ENCODE results near the gene CERS1. TPM values are rescaled to one million over a fixed set of nuclear protein-coding genes. Genes with fewer than 3 reads are reported as not detected.

The CERS1 gene
- total RNA-seq, 2 donors from 2014 or later: 0.80 to 2.1 TPM

DNA sequence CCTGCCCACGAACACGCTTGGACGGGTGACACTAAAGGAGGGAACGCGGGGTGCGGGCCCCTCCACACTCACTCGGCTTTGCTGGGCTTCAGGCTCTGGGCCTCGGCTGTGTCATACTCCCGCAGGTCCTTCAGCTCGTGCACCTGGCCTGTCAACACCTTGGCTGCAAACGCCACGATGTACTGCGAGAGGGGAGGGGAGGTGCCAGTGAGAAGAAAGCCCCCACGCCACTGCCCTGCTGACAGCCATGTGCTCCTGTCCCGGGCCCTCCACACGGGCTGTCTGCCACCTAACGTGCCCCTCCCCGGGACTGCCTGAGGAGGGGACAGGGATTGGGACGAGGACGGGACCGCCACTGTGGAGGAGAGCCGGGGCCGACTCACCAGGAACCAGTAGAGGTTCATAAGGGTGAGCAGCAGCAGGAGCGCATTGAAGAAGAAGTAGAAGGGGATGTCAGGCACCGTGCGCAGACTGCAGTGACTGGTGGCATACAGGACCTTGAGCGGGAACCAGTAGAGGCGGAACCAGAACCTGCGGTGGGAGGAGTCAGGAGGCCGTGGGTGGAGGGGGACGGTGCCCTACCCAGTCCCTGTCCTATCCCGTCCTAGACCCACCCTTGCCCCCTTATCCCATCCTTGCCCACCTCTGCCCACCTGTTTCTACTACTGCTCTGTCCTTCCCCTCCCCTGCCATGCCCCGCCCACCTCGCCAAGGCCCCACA lies 16.9 kb downstream of the CERS1 start:
- intact Hi-C loops (cut with DNase I): no loop called here
- DNase-seq (no peak), ATAC-seq (peak in 1 of 2 donors; percentile 8)

DNA sequence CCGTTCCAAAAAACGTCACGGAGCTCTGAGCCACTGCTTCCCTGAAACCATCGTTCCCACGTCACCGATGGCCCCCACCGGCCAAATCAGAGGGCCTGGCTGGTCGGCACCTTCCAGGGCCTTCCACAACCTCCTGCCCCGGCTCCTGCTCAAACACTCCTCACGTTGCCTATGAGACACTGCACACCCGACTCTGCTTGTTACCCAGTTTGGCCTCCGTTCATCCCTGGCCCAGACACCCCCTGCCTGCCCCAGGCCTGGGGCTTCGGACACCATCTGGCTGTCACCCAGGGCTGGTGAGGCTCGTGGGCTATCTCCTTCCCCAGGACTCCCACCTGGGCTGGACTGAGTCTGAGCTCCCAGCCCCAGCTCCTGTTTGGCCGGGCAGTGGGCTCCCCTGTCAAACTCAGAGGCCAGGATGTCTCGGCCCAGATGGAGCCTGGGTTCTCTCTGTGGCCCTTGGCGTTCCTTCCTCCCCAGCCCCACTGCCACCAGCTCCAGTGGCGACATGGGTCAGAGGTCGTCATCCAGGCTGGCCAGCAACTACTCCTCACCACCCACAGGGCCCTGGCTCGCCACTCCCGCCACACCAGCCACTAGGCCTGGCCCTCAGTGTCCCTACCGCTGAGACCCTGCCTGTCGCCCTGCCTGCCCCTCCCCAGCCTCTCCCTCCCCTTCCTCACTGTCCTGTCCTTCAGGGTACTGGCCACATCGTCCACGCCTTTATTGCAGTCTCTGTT lies 17.7 kb downstream of the CERS1 start:
- intact Hi-C loops (cut with DNase I): no loop called here
- DNase-seq (no peak), ATAC-seq (no peak)

DNA sequence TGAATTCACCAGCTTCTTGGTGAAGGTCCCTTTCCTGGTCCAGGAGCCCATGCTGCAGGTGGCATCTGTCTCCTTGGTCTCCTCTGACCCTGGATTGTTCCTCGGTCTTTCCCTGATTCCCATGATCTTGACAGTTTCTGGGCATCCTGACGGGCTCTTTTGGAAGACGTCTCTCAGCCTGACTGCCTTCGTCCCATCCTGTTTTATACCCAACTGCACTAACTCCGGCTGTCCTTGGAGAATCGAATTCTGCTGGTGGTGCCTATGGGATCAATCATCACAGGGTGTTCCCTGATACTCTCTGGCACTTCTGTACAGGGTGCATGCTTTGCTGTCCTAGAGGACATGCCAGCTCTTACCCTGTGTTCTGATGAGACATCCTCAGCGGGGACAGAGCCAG lies 19.1 kb downstream of the CERS1 start:
- ATAC-seq: no peak
- intact Hi-C loops (cut with DNase I): no loop called here
- no peak for DNase-seq

DNA sequence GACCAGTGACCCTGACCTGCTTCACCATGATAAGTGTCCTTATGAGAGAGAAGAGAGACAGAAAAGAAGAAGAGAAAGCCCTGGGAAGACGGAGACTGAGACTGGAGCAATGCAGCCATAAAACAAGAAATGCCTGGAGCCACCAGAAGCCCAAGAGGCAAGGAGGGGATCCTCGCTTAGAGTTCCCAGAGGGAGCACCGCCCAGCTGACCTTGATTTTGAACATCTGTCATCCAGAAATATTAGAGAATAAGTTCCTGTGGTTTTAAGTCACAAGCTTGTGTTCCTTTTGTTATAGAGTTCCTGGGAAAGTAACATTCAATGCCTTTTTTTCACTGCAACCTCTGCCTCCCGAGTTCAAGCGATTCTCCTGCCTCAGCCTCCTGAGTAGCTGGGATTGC lies 20.2 kb downstream of the CERS1 start:
- intact Hi-C loops (cut with DNase I): no loop called here
- ATAC-seq (no peak), DNase-seq (no peak)

DNA sequence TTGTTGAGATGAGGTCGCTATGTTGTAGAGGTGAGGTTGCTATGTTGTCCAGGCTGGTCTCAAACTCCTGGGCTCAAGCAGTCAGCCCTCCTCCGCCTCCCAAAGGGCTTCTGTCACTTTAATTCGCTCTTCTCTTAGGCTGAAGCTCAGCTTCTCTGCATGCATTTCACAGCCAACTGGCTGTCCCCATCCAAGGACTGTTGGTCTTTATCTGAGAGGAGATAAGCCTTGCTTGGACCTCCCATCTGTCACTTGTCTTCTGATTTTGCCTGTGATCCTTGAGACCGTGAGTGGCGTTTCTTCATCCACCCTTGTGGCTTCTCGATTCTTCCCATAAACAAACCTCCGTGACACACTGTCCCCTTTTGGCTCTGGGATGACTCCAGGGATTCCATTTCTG lies 24.4 kb downstream of the CERS1 start:
- no peak for ATAC-seq
- intact Hi-C loops (cut with DNase I): no loop called here
- no peak for DNase-seq

DNA sequence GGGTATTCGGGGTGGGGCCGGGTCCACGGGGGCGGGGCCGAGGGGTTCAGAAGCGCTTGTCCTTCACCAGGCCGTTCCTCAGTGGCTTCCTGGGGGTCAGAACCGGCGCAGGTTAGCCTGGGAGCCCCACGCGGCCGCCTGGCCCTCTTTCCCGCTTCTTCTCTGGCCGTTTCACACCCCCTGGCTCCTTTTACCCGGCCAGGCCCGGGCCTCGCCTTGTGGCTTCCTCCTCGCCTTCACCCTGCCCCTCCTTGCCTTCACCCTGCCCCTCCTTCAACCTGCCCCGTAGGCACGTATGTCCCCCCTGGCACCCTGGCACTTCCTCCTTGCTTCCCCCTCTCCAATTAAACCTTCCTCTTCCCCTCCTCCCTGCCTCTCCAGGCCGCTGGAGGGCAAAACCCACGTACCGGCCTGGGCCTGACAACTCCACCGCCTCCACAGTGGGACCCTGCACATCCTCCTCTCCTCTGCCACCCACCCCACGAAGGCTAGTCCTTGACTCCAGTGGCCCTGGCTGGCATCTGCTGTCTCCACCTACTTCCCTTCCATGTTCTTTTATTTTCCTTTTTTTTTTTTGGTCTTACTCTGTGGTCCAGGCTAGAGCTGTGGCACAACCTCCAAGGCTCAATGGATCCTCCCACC lies 25.3 kb downstream of the CERS1 start:
- intact Hi-C loops (cut with DNase I): no loop called here
- ATAC-seq (no peak), DNase-seq (no peak)

DNA sequence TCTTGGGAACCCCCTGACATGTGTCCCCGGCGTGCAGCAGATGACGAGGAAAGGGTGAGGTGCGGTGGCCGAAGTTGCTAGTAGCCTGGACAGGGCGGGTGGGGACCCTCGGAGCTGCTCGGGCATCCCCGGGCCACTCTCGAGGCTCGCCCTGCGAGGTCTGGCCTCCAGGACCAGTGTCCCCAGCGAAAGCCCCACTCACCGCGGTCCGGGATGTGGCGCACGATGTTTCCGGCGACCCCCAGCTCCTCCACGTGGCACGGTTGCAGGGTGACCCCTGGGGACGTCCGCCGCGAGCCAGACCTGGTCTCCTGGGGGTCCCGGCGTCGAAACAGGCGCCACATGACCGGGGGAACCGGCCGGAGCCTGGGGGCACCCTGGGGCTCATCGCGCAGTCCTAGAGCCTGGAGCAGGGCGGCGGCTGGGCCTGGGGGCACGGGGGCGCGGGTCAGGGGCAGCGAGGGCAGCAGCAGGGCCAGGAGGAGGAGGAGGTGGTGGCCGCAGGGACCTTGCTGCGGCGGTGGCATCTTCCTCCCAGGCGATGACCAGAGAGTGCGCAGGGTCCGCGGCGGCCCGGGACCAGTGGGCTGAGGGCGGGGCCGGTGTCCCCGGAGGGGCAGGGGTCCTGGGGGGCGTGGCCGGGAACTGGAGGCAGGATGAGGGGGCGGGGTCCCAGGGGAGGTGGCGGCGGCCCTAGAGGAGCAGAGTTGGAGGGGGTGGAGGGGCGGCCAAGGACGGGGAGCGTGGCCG lies 26.0 kb downstream of the CERS1 start:
- peak in 1 of 2 donors; percentile 5 for ATAC-seq
- DNase-seq: no peak
- intact Hi-C loops (cut with DNase I): loop anchor here in 1 of 2 donors (10.0 kb wide), 1 partner anchor 415 kb away; no protein-coding TSS in a partner anchor

DNA sequence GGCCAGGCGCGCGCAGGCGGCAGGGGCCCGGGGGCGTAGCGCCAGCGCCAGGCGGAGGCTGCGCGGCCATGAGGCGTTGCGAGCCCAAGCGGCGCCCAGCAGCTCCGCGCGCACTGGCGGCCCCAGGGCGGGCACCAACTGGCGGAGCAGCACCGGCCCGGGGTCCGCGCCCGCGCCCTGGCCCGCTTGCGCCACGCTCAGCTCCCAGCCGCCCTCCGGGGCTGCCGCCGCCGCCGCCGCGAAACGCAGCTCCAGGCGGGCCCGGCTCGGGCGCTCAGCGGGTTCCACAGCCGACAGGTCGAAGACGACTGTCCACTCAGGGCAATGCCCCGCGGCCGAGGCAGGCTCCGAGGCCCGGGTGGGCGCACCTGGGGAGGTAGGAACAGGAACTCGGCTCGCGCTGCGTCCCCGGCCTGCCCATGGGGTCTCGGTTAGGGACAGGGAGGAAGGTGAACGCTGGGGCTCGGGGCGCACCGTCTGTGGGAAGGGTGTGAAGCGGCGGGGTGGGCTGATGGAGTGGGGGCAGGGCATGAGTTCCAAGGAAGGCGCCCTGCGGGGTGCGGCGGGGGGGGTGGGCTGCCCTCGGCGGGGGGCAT lies 26.8 kb downstream of the CERS1 start:
- ATAC-seq (peak in 1 of 2 donors; percentile 13), DNase-seq (no peak)
- intact Hi-C loops (cut with DNase I): loop anchor here in 1 of 2 donors (10.0 kb wide), 1 partner anchor 414 kb away; no protein-coding TSS in a partner anchor

DNA sequence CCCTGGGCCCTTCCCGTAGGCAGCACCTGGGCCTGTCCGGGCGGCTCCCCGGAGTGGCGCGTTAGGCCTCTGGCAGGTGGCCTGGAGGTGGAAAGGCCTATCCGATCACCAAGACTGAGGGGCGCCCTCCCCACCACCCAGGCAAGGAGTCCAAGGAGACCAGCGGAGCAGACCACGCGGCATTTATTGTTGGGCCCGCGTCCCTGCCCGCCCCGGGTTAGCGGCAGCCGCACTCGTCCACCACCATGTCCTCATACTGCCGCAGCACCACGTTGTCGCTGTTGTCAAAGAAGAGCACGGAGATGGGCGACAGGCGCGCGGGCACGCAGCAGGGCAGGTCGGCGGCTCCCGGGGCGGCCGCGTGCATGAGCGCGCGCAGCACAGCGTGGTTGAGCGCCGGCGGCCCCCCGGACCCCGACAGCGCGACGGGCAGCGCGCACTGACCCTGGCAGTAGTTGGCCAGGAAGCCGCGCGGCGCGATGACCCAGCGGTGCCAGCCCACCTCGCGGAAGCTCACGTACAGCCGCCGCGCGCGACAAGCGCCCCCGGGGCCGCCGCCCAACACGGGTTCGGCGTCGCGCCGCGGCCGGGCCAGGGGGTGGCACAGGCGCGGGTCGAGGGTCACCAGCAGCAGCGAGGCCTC lies 27.5 kb downstream of the CERS1 start:
- intact Hi-C loops (cut with DNase I): loop anchor here in 1 of 2 donors (10.0 kb wide), 1 partner anchor 414 kb away; no protein-coding TSS in a partner anchor
- DNase-seq (no peak), ATAC-seq (no peak)

DNA sequence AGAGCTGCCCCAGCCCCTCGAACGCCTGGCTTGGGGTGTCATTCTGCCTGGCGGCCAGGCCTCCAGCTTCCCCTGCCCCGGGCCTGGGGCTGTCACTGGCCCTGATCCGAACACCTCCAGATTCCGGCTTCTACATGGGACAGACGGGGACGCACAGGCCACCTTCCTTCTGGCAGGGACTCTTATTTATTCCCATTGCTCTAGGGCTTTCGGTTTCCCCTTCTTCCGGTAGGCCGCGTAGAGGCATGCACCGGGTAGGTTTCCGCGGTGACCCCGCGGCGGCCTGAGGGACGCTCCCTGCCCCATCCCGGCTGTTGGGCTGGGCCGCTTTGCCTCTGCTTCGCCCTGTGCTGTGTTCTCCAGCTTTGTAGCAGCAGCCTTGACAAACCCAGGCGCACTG lies 28.2 kb downstream of the CERS1 start:
- intact Hi-C loops (cut with DNase I): loop anchor here in 1 of 2 donors (10.0 kb wide), 1 partner anchor 413 kb away; no protein-coding TSS in a partner anchor
- ATAC-seq (no peak), DNase-seq (no peak)

DNA sequence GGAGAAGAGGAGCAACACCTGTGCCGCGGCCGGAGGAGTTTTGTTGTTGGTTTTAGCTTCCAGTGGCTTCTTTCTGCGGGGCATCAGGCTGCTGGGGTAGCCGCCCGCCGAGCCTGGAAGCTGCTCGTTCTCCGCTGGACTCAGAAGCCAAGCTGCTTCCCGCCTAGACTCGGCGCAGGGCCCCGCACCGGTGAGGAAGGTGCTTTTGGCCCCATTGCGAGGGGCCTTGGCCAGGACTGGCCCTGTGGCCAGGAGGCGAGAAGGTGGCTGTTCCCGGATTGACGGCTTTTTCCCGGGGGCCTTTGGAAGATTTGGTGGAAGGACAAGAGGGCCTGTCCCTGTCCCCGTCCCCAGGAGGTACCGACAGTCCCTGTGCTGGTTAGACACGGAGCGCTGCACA lies 28.8 kb downstream of the CERS1 start:
- DNase-seq: no peak
- intact Hi-C loops (cut with DNase I): loop anchor here in 1 of 2 donors (10.0 kb wide), 1 partner anchor 412 kb away; no protein-coding TSS in a partner anchor

DNA sequence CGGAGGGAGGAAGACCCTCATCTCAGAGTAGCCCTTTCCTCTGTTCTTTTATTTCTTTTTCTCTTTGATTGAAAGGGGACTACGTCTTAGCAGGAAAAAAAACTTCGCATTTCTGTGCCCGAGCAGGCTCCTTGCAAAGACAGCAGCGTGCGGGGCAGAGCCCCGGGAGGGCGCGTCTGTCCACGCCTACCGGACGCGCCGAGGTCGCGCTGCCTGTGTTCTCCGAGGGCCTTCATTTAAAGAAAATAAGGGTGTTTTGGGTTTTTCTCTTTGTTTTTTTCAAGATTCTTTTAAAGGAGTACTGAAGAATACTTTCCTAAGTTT lies 29.2 kb downstream of the CERS1 start:
- DNase-seq (no peak), ATAC-seq (peak in 1 of 2 donors; percentile 14)
- intact Hi-C loops (cut with DNase I): loop anchor here in 1 of 2 donors (10.0 kb wide), 1 partner anchor 412 kb away; no protein-coding TSS in a partner anchor

More for the DNA sequence above, 28.8 kb downstream of the CERS1 start:
- ATAC-seq: no peak

DNA sequence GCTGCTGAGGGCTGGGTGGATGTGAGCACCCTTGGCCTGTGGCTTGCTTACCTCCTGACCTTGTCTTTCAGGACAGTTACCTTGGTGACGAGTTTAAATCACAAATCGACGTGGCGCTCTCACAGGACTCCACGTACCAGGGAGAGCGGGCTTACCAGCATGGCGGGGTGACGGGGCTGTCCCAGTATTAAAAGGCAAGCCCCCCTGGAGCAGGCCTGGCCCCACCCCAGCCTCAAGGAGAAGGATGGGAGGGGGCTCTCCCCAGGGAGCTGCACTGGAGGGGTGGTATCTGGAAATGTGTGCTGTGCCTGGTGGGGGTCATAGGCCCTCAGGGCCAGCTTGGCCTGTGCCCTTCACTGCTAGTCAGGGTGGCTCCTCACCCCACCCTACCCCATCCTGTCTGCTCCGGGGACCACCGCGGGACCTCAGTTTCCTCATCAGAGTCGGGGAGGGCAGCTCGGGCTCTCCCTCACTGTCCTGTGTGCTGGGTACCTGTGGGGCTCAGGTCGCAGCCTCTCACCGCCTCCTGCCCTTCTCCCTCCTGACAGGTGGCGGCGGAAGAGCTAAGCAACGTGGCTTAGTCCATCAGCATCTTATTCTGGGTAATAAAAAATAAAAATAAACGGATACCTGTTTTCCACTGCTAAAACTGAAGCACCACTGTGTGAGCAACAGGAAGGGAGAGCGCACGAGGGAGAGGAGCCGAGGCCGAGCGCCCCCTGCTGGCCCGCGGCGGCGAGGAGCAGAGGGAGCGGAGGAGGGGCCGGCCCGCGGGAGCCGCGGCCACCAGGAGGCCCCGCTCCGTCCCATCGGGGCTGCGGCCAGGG lies 29.8 kb downstream of the CERS1 start:
- DNase-seq (peak; percentile 67), ATAC-seq (peak; percentile 73 to 88)
- intact Hi-C loops (cut with DNase I): loop anchor here in 1 of 2 donors (10.0 kb wide), 1 partner anchor 411 kb away; no protein-coding TSS in a partner anchor

DNA sequence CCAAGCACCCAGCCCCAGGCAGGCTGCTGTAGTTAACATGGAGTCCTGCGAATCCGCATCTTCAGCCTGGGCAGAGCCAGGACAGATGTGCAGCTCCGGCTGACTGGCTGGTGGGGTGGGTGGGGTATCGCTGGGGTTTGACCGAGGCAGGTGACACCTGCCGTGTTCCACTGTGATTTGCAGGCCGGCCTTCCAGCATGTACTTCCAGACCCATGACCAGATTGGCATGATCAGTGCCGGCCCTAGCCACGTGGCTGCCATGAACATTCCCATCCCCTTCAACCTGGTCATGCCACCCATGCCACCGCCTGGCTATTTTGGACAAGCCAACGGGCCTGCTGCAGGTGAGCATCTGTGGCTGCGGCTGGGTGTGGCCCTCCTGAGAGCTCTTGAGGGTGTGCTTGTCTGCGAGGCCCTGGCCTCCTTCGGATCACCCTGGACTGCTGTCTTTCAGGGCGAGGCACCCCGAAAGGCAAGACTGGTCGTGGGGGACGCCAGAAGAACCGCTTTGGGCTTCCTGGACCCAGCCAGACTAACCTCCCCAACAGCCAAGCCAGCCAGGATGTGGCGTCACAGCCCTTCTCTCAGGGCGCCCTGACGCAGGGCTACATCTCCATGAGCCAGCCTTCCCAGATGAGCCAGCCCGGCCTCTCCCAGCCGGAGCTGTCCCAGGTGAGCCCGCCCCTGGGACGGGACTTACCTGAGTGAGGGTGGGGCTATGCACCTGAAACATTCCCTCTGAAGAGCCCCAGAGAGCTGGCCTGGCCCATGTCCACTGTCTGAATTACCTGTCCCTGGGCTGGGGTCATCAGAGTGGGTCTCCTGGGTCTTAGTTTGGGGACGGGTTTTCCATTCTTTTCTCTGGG lies 30.6 kb downstream of the CERS1 start:
- no peak for ATAC-seq
- intact Hi-C loops (cut with DNase I): loop anchor here in 1 of 2 donors (10.0 kb wide), 1 partner anchor 411 kb away; no protein-coding TSS in a partner anchor
- DNase-seq: no peak

DNA sequence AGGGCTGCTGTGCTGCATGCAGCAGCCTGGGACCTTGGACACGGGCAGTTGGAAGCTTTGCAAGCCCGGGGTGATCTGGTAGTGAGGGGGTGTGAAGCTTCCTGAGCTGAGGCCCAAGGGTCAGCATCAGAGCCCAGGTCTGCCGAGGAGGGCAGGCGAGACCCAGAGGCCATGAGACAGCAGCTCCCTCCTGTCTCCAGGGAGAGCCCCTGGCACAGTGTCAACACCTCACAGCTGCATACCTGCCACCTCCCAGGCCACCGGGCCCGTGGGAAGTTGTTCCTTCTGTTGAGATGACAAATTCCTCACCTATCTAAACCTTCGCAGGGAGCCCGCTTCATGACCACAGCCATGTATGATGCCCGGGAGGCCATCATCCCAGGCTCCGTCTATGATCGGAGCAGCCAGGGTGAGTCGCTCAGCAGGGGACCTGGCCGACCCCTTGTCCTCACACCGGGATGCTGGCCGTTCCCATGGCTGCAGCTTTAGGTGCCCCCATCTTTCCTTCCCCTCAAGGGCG lies 32.1 kb downstream of the CERS1 start:
- ATAC-seq: no peak
- intact Hi-C loops (cut with DNase I): loop anchor here in 1 of 2 donors (10.0 kb wide), 1 partner anchor 409 kb away; no protein-coding TSS in a partner anchor
- DNase-seq: no peak

Measured in left cardiac atrium (tissue), 4 donors.